ENCODE measurements around the gene LMNTD2.

DNA sequence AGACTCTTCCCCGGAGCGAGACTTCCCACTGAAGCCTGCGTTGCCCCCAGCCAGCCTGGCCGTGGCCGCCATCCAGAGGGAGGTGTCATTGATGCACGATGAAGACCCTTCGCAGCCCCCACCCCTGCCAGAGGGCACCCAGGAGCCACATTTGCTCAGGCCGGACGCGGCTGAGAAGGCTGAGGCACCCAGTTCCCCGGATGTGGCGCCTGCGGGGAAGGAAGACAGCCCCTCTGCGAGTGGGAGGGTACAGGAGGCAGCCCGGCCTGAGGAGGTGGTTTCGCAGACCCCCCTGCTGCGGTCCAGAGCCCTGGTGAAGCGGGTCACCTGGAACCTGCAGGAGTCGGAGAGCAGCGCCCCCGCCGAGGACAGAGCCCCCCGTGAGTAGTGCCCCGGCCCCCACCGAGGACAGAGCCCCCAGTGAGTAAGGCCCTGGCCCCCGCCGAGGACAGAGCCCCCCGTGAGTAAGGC is 48.8 kb upstream of the LMNTD2 start:
- TF ChIP-seq EZH2phosphoT487 (IDR thresholded peaks at IDR 0.05), result no peak
- TF ChIP-seq CTCF (IDR thresholded peaks at IDR 0.05), result no peak

Measured in neural progenitor cell (in vitro differentiated cells).